Chondrocyte (in vitro differentiated cells): Measurements from ENCODE around the gene PBX3. TPM values are rescaled to one million over a fixed set of nuclear protein-coding genes. Genes with fewer than 3 reads are reported as not detected.

Source experiments
- DNase-seq: peaks from one replicate; pipeline ENCODE4 v3.0.0; 2021; ENCODE audit warnings: mixed read lengths, low spot score
- H3K27ac Mint-ChIP-seq: one replicate; pipeline ENCODE4 v1.8.0; 2021; ENCODE audit warnings: mild to moderate bottlenecking, moderate library complexity, mixed read lengths; ENCODE audit not compliant: unreplicated experiment
- H3K27me3 Mint-ChIP-seq: 2 replicates; pipeline ENCODE4 v1.8.0; 2021; ENCODE audit warnings: low read depth, mixed read lengths
- H3K36me3 Mint-ChIP-seq: 2 replicates; pipeline ENCODE4 v1.8.0; 2021; ENCODE audit warnings: low read depth, mixed read lengths
- H3K4me1 Mint-ChIP-seq: 2 replicates; pipeline ENCODE4 v1.8.0; 2021; ENCODE audit warnings: low read depth, mild to moderate bottlenecking, mixed read lengths
- H3K4me3 Mint-ChIP-seq: one replicate; pipeline ENCODE4 v1.8.0; 2021; ENCODE audit warnings: mild to moderate bottlenecking, moderate library complexity, mixed read lengths; ENCODE audit not compliant: unreplicated experiment
- H3K9me3 Mint-ChIP-seq: 2 replicates; pipeline ENCODE4 v1.8.0; 2021; ENCODE audit warnings: low read depth, mixed read lengths
- CTCF ChIP-seq: fragments of 200-600 bp; sonication (generic); IDR thresholded peaks from 2 replicates; pipeline ENCODE4 v1.5.0; 2021; ENCODE audit warnings: antibody characterized with exemption, mild to moderate bottlenecking, moderate library complexity
- total RNA-seq: library from RNA; stranded (reverse); gene quantifications from 3 replicates; pipeline ENCODE4 v1.2.1, GENCODE V29; 2021

Gene PBX3
- total RNA-seq, 1 donor from 2014 or later = 24.1 TPM

- H3K27ac Mint-ChIP-seq = no peak overlapping the region
- TF ChIP-seq CTCF = no peak
- no peak overlapping the region for H3K4me3 Mint-ChIP-seq
- H3K27me3 Mint-ChIP-seq = no peaks in the 10 kb centered on the region
- no peak for DNase-seq
- no peaks in the 10 kb centered on the region for H3K9me3 Mint-ChIP-seq
- H3K36me3 Mint-ChIP-seq = no peaks in the 10 kb centered on the region
- H3K4me1 Mint-ChIP-seq = peaks cover 14% of the 10 kb centered on the region
Observed at GRCh38 chr9:125797930-125798329, 50.8 kb downstream of the PBX3 start.

DNA sequence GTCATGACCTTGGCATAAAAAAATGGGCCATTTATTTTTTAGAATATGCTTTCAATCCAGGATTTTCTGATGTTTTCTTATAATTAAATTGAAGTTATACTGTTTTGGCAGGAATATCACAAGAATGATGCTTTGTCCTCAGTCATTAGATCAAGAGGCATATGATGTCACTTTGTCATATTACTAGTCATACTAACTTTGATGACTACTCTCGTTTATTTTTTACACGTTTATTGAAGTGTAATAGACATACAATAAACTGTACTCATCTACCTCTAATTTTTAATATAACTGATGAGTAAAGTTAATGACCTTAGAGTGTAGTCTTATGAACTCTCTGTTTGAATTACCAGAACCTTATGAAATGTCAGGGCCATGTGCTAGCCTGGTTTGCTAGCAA lies 56.4 kb downstream of the PBX3 start:
- H3K9me3 Mint-ChIP-seq = no peaks in the 10 kb centered on the region
- no peak overlapping the region for H3K27ac Mint-ChIP-seq
- DNase-seq = no peak
- H3K4me3 Mint-ChIP-seq = no peak overlapping the region
- no peak for TF ChIP-seq CTCF
- H3K4me1 Mint-ChIP-seq = peaks cover 9% of the 10 kb centered on the region
- H3K27me3 Mint-ChIP-seq = no peaks in the 10 kb centered on the region
- no peaks in the 10 kb centered on the region for H3K36me3 Mint-ChIP-seq

- no peak overlapping the region for H3K4me3 Mint-ChIP-seq
- H3K27ac Mint-ChIP-seq = no peak overlapping the region
- H3K4me1 Mint-ChIP-seq = peaks cover 14% of the 10 kb centered on the region
- no peak for TF ChIP-seq CTCF
- H3K27me3 Mint-ChIP-seq = no peaks in the 10 kb centered on the region
- DNase-seq = no peak
- no peaks in the 10 kb centered on the region for H3K36me3 Mint-ChIP-seq
- no peaks in the 10 kb centered on the region for H3K9me3 Mint-ChIP-seq
Observed at GRCh38 chr9:125805057-125805456, 57.9 kb downstream of the PBX3 start.

GRCh38 chr9:125805586-125805985 lies 58.4 kb downstream of the PBX3 start:
- Mint-ChIP-seq H3K36me3 (no peaks in the 10 kb centered on the region), H3K9me3 (no peaks in the 10 kb centered on the region), H3K27ac (no peak overlapping the region), H3K27me3 (no peaks in the 10 kb centered on the region), H3K4me3 (no peak overlapping the region), H3K4me1 (peaks cover 19% of the 10 kb centered on the region)
- no peak for TF ChIP-seq CTCF
- DNase-seq = no peak

DNA sequence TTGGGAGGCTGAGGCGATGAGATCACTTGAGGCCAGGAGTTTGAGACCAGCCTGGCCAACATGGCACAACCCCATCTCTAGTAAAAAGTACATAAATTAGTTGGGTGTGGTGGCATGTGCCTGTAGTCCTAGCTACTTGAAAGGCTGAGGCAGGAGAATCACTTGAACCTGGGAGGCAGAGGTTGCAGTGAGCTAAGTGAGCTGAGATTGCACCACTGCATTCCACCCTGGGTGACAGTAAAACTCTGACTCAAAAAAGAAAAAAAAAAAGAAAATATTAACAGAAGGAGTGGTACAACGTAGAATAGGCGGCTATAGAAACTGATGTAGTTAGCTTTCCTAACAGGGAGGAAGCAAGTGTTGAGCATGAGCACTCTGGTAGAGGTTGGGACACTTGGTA lies 59.9 kb downstream of the PBX3 start:
- H3K27ac Mint-ChIP-seq = no peak overlapping the region
- peaks cover 10% of the 10 kb centered on the region for H3K4me1 Mint-ChIP-seq
- no peaks in the 10 kb centered on the region for H3K9me3 Mint-ChIP-seq
- DNase-seq = no peak
- H3K36me3 Mint-ChIP-seq = no peaks in the 10 kb centered on the region
- no peak for TF ChIP-seq CTCF
- H3K27me3 Mint-ChIP-seq = no peaks in the 10 kb centered on the region
- H3K4me3 Mint-ChIP-seq = no peak overlapping the region
